Aorta (tissue), 5 donors: Measurements from ENCODE around the gene LRRC71. TPM values are rescaled to one million over a fixed set of nuclear protein-coding genes. Genes with fewer than 3 reads are reported as not detected.

Experiments
- ATAC-seq: fragments of 200-7000 bp; cut with Tn5 transposase; one replicate; pipeline ENCODE4 v1.9.1; 2022; ENCODE audit warnings: moderate library complexity; ENCODE audit not compliant: low FRiP score
- DNase-seq, 2 donors: peaks; one replicate each; pipeline ENCODE4 v3.0.0-alpha.2; 2020
- H3K27ac ChIP-seq, 2 donors: one replicate each; pipeline ENCODE4 v1.5.1; 2013; ENCODE audit warnings: low read length in 2 of 2, mild to moderate bottlenecking in 2 of 2, moderate library complexity in 2 of 2, control low read depth in 1 of 2, inconsistent platforms in 1 of 2, low read depth in 1 of 2
- H3K27me3 ChIP-seq, 2 donors: one replicate each; pipeline ENCODE4 v1.6.1; 2013; ENCODE audit warnings: control low read depth in 1 of 2, low read length in 1 of 2, mild to moderate bottlenecking in 1 of 2, moderate library complexity in 1 of 2; ENCODE audit not compliant: insufficient read depth in 2 of 2, control insufficient read depth in 1 of 2
- H3K36me3 ChIP-seq, 2 donors: one replicate each; pipeline ENCODE4 v1.6.1; 2013; ENCODE audit warnings: control low read depth in 1 of 2, low read length in 1 of 2, mild to moderate bottlenecking in 1 of 2; ENCODE audit not compliant: insufficient read depth in 2 of 2, control insufficient read depth in 1 of 2
- H3K4me1 ChIP-seq, 2 donors: one replicate each; pipeline ENCODE4 v1.6.1; 2013; ENCODE audit warnings: low read length in 2 of 2, control low read depth in 1 of 2, mild to moderate bottlenecking in 1 of 2, moderate library complexity in 1 of 2; ENCODE audit not compliant: insufficient read depth in 2 of 2, control insufficient read depth in 1 of 2
- H3K4me3 ChIP-seq, 2 donors: one replicate each; pipeline ENCODE4 v1.5.1; 2013; ENCODE audit warnings: low read length in 2 of 2, control low read depth in 1 of 2, mild to moderate bottlenecking in 1 of 2
- H3K9me3 ChIP-seq: one replicate; pipeline ENCODE4 v1.6.1; 2013; ENCODE audit warnings: mild to moderate bottlenecking, low read length; ENCODE audit not compliant: control insufficient read depth
- WGBS, 2 donors: extraction: QIAGEN DNeasy Blood & Tissue Kit; methylation state at CpG; one replicate each; pipeline ENCODE4 v1.1.7; 2013; 5-methylcytosine and 5-hydroxymethylcytosine counted together
- intact Hi-C, 2 donors: fragments of 100-400 bp; cut with DNase I; formaldehyde crosslinking; loops; one replicate each; pipeline versions ENCODE4 v1.14.2 to v1.15.0; 2022
- long read RNA-seq, 2 donors: library from polyadenylated mRNA; unstranded; transcript quantifications; one replicate each; pipeline ENCODE4 v2.0.0, GENCODE V29; 2020 to 2021
- polyA plus RNA-seq, 2 donors: library from polyadenylated mRNA; stranded (reverse); fragments of 200-250 nt; gene quantifications; one replicate each; pipeline ENCODE4 v1.2.3, GENCODE V29; 2013
- total RNA-seq, 2 donors: library from RNA; stranded (reverse); fragmentation: NEBNext Ultra II Directional; extraction: Animal tissue kit (Norgen Biotek cat#: 25700); gene quantifications; one replicate each; pipeline ENCODE4 v1.2.1, GENCODE V29; 2021
- donor health status: healthy with polysubstance abuse.
- donor health status: Bipolar disorder and iron deficiency.
- donor health status: DM: no; HTN: no; CAD: no.
- donor health status: DM: no; HTN: no; CAD: no.
- donor health status: DM: yes; HTN: yes; CAD: no.

Gene LRRC71
- total RNA-seq (1 to 10 TPM in 1 of 2 donors, under 1 TPM in 1; 0.42 to 1.3 TPM), polyA plus RNA-seq (1 to 10 TPM in 1 of 2 donors, not detected in 1; 2.4 TPM)
- long read RNA-seq, donor 1, result 0 reads
- long read RNA-seq, donor 2, result 0 reads

- Histone ChIP-seq H3K4me3 (no peak within 1 kb of the TSS), H3K4me1 (no peaks in the 10 kb centered on the region), H3K27me3 (peaks cover 0 to 3% of the 10 kb centered on the region in 2 donors), H3K36me3 (no peaks in the 10 kb centered on the region), H3K9me3 (no peaks in the 10 kb centered on the region), H3K27ac (no peak within 1 kb of the TSS)
- ATAC-seq (peak; percentile 94), DNase-seq (peak; percentile 83 to 92)
- 6 to 7% methylated on average over 62 to 71 of the region's 71 CpGs for WGBS, 2 donors
- intact Hi-C loops, result no loop called here
Observed at GRCh38 chr1:156920233-156921052, at the start of gene LRRC71. Gene LRRC71, plus strand, starts transcription at chr1:156920632. Its CDS starts 172 bp downstream, at chr1:156920804.

GRCh38 chr1:156873659-156874058, 46.8 kb upstream of the LRRC71 start:
- no peaks in the 10 kb centered on the region for H3K4me1 ChIP-seq
- ATAC-seq (no peak), DNase-seq (no peak)
- no peaks in the 10 kb centered on the region for H3K27me3 ChIP-seq
- H3K9me3 ChIP-seq, result no peaks in the 10 kb centered on the region
- intact Hi-C loops, result no loop called here
- WGBS, 2 donors, result 95% methylated on average over 18 of the region's 18 CpGs
- H3K36me3 ChIP-seq, result no peaks in the 10 kb centered on the region
- no peak overlapping the region for H3K4me3 ChIP-seq
- H3K27ac ChIP-seq, result no peak overlapping the region

- 88 to 89% methylated on average over 5 of the region's 5 CpGs for WGBS, 2 donors
- Histone ChIP-seq H3K27ac (no peak overlapping the region), H3K27me3 (no peaks in the 10 kb centered on the region), H3K4me1 (no peaks in the 10 kb centered on the region), H3K4me3 (no peak overlapping the region), H3K9me3 (no peaks in the 10 kb centered on the region), H3K36me3 (no peaks in the 10 kb centered on the region)
- ATAC-seq (no peak), DNase-seq (no peak)
- intact Hi-C loops, result no loop called here
Observed at GRCh38 chr1:156874142-156874541, 46.3 kb upstream of the LRRC71 start.

- DNase-seq, result no peak
- Histone ChIP-seq H3K9me3 (no peaks in the 10 kb centered on the region), H3K4me1 (no peaks in the 10 kb centered on the region), H3K36me3 (no peaks in the 10 kb centered on the region), H3K4me3 (no peak overlapping the region), H3K27ac (no peak overlapping the region), H3K27me3 (no peaks in the 10 kb centered on the region)
- 82 to 86% methylated on average over 16 of the region's 16 CpGs for WGBS, 2 donors
- no peak for ATAC-seq
- intact Hi-C loops, result no loop called here
Observed at GRCh38 chr1:156874572-156875340, 45.7 kb upstream of the LRRC71 start.

GRCh38 chr1:156875341-156875615, 45.2 kb upstream of the LRRC71 start:
- Histone ChIP-seq H3K9me3 (no peaks in the 10 kb centered on the region), H3K4me1 (no peaks in the 10 kb centered on the region), H3K27ac (no peak overlapping the region), H3K27me3 (no peaks in the 10 kb centered on the region), H3K4me3 (no peak overlapping the region), H3K36me3 (no peaks in the 10 kb centered on the region)
- intact Hi-C loops, result no loop called here
- WGBS, 2 donors, result 74 to 83% methylated on average over 5 of the region's 5 CpGs
- DNase-seq (no peak), ATAC-seq (peak; percentile 13)

GRCh38 chr1:156876281-156876680, 44.2 kb upstream of the LRRC71 start:
- no peak for DNase-seq
- H3K27me3 ChIP-seq, result no peaks in the 10 kb centered on the region
- no peak overlapping the region for H3K27ac ChIP-seq
- H3K4me3 ChIP-seq, result no peak overlapping the region
- H3K9me3 ChIP-seq, result no peaks in the 10 kb centered on the region
- no peaks in the 10 kb centered on the region for H3K4me1 ChIP-seq
- 27 to 32% methylated on average over 21 of the region's 21 CpGs for WGBS, 2 donors
- no peaks in the 10 kb centered on the region for H3K36me3 ChIP-seq
- intact Hi-C loops, result no loop called here
- no peak for ATAC-seq

- H3K36me3 ChIP-seq, result no peaks in the 10 kb centered on the region
- intact Hi-C loops, result no loop called here
- no peak for DNase-seq
- H3K9me3 ChIP-seq, result no peaks in the 10 kb centered on the region
- no peak overlapping the region for H3K4me3 ChIP-seq
- no peak overlapping the region for H3K27ac ChIP-seq
- WGBS, 2 donors, result 86 to 89% methylated on average over 5 of the region's 5 CpGs
- H3K4me1 ChIP-seq, result no peaks in the 10 kb centered on the region
- no peaks in the 10 kb centered on the region for H3K27me3 ChIP-seq
- ATAC-seq, result no peak
Observed at GRCh38 chr1:156877433-156878170, 42.8 kb upstream of the LRRC71 start.

- no peaks in the 10 kb centered on the region for H3K4me1 ChIP-seq
- H3K27me3 ChIP-seq, result no peaks in the 10 kb centered on the region
- intact Hi-C loops, result loop anchor here in 1 of 2 donors (10.0 kb wide), 1 partner anchor 185 kb away; no protein-coding TSS in a partner anchor
- 90 to 93% methylated on average over 21 of the region's 21 CpGs for WGBS, 2 donors
- H3K4me3 ChIP-seq, result no peak overlapping the region
- no peaks in the 10 kb centered on the region for H3K9me3 ChIP-seq
- DNase-seq (no peak), ATAC-seq (no peak)
- H3K27ac ChIP-seq, result no peak overlapping the region
- no peaks in the 10 kb centered on the region for H3K36me3 ChIP-seq
Observed at GRCh38 chr1:156879876-156880275, 40.6 kb upstream of the LRRC71 start.
